ELF-1 (cell line): ENCODE measurements around the gene ABI3BP.
A peak's percentile ranks its signal among the peaks of the same experiment; 100 is the strongest.

Experiments used
- DNase-seq: peaks from one replicate; pipeline ENCODE4 v3.0.0-alpha.2; 2016; ENCODE audit warnings: low read depth, low spot score

Gene ABI3BP

DNA sequence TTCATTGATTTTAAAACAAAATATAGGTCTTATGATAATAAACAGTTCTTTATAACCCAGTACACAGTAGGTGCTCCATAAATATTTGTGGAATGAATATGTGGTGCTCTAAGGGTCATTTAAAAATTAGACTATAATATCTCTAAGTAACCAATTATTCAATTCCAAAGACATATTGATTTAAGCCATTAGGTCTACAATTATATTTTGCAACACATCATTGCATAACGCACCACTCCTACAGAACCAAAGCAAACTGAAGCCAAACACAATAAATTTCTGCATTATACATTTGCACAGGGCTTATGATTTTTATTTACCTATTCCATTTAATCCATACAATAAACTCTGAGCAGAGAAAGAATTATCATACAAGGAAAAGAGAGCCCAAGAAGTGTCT, 104.3 kb downstream of the ABI3BP start:
- DNase-seq = no peak

DNA sequence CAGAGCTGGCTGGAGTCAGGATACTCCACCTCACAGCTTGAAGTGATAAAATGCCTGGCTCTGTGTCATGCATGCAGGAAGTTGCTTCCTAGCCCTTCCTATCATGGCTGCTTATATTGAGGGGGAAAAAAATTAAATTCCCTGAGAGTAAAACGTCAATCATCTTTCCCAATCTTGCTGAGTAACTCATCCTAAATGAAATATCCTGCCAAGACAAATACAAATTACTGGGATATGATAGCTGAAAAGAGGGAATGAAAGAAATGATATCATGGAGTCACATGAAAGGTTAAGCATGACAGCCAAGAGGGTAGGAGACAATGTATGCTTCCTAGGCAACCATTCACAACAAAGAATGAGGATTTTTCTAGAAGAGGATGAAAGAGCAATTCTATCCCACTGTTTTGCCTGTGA, 110.6 kb downstream of the ABI3BP start:
- DNase-seq = no peak

DNA sequence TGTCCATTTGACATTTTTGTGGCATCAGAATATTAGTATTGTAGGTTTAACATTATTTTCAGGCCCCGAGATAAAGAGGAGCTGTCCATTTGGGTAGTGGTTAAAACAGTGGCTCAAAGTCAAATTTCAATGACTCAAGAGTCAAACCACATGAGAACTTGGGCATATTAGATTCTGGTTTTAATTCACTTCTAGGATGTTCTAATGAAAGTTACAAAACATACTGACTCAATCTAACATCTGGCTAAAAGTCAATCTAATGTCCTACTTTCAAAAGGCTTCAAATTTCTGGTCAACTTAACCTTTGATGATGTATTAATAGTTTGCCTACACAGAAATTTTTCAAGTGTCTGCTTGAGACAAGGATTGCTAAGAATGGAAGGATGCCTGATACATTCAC, 112.4 kb downstream of the ABI3BP start:
- DNase-seq = no peak

DNA sequence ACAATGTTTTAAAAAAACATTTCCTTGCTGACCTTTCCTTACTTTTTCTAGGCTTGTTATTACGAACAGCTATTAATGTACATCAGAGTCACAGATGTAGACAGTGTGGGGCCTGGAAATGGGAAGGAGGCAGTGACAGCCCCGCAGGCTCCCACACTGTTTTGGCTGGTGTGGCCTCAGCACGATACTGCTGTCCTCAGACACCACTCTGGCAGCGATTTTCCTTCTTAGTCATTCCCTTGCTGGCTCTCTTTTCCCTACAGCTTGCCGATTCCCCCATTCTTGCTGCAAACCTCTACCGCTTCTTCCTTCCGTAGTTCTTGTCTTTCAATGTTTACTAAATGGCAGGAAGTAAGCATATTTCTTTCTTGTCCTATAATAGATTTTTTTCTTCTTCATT, 113.1 kb downstream of the ABI3BP start:
- DNase-seq = peak; percentile 1

DNA sequence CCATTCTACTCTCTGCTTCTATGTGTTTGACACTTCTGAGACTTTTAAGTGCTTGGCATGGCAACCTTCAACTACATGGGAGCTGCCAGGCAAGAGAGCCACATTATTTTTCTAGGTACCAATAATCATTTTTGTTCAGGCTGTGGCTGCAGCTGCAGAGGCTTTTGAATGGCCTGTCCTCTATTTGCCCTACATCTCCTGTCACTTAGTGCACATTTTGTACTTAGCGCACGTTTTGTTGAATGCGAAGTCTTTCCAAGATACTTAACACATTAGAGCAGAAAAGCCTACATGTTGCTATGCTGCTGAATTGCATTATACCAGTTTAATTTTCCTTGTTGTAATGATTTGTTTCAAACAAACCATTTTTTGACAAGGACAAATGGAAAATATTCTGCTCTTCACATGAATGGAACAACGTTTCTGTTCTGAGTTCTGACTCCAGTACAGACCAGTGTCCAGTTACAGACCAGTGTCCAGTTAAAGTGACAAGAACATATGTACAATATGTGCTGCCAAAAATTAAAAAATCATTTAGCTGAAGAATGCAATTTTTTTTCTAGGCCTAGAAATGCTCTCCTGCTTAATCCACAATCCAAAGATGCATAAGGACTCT, 113.9 kb downstream of the ABI3BP start:
- no peak for DNase-seq

DNA sequence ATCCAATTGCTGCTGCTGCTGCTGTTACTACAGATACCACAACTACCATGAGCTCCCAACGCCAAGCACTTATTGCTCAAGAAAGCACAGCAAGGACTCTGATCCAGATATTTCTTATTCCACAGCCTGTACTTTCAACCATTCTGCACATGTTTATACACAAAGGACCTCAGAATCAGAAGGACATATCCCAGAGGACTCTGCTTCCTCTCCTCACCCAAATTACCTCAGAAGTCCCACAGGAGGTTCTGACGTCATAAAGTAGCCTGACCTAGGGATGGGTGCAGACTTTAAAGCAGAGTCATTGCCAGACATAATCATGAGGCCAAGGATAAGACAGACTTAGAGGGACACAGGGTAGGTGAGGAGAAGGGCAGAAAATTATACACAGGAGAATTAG, 115.9 kb downstream of the ABI3BP start:
- DNase-seq = no peak

DNA sequence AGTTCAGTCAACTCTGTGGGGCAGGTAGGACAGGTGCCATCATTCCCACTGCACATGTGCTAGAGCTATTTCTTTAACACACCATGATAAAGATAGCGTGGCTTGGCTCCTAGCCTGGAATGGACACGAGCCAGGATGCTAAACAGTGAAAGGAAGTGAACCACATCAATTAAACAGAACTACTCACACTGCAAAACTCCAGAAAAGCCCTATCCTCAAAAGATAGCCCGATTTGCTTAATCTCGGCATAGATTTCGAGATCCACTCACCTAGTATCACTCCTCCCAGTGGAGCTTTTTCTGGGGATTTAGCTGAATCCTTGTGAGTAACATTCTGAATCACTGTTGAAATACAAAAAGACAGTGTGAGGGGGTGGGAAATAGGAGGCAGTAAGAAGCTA, 118.0 kb downstream of the ABI3BP start:
- no peak for DNase-seq

DNA sequence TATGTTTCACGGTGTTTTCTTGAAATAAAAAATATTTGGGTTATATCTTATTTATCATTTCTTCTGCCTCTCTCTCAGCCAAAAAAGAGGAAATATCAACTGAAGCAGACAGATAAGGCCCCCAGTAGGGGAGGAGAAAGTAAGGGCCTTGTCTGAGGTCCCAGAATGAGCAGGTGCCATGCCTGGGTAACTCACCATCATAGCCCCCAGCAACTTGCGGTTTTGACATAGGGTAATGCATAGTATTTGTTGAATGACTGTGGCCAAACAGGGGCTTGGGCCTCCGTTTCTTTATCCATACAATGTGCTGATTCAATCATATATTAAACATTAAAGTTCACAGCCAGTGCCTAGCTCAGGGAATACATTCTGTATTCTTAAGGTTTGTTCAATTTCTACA, 119.6 kb downstream of the ABI3BP start:
- DNase-seq = no peak

DNA sequence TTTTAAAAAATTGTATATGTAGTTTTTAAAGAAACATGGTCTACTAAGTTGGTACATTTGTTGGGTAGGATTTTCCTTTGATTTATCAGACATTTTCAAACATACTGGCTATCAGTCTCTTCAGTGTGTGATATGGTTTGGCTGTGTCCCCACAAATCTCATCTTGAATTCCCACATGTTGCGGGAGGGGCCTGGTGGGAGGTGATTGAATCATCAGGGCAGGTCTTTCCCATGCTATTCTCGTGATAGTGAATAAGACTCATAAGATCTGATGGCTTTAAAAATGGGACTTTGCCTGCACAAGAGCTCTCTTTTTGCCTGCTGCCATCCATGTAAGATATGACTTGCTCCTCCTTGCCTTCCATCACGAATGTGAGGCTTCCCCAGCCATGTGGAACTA, 121.9 kb downstream of the ABI3BP start:
- DNase-seq = no peak

DNA sequence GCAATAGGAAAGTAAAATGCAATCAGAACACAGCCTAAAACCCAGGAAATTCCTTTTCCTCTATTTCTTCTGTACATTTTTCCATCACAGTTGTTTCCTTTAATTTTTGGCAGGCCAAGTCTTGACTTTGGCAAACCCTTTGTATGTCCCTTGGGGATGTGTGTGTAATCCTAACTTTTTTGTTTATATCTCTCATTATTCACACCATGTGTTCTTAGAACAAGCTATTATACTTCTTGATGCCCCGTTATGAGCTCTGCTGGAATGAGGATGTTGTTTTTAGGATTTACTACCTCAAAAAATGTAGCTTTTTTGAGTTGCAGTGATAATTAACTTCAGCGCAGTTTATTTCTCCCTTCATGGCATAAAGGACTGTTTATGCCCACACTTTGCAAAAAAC, 123.4 kb downstream of the ABI3BP start:
- no peak for DNase-seq

DNA sequence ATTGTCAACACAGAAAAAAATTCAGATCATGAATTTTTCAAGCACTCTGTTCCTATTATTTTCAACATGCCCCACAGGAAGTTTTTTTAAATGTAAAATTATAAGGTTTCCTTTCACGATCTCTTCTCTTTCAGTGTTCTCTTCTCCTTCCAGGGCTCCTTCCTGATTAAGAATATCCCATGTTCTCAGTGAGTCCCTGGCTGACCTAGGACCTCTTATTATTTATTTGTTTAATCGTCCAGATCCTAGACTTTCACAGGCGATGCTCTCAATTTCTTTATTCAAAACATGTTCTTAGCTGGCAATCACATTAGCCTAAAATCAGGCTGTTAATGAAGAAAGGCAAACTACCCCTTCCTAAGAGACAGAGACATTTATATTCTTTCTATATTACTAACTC, 124.3 kb downstream of the ABI3BP start:
- DNase-seq = no peak

DNA sequence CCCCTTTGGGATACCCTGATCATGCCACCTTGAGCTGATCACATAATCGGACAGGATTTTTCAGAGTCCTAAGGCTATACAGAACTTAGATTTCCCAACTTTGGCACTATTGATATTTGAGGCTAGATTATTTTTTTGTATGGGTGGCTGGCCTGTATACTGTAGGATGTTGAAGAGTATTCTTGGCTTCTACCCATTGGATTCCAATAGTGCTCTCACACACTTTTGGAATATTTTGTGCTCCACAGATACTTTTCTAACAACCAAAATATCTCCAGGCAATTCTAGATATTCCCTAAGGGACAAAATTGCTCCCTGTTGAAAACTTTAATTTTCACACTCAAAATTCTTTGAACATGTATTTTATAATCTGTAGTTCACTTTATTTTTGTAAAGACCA, 125.1 kb downstream of the ABI3BP start:
- DNase-seq = no peak

DNA sequence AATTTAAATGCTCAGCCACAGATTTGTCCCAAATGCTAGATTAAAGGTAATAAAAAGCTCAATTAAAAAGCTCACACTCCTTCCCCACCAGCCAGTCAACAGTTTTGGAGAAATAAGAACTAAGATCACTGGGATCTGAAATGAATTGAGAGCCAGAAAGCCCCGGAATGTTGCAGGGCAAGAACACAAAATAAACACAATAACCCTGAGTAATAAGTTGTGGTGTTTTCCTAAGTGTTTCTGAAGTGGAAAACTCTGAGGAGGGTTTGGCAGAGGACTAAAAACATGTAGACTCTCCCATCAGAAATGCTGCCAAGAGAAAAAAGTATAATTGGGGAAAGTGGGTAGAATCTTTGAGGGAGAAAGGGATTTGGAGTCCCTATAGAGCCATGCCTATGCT, 127.8 kb downstream of the ABI3BP start:
- DNase-seq = no peak

DNA sequence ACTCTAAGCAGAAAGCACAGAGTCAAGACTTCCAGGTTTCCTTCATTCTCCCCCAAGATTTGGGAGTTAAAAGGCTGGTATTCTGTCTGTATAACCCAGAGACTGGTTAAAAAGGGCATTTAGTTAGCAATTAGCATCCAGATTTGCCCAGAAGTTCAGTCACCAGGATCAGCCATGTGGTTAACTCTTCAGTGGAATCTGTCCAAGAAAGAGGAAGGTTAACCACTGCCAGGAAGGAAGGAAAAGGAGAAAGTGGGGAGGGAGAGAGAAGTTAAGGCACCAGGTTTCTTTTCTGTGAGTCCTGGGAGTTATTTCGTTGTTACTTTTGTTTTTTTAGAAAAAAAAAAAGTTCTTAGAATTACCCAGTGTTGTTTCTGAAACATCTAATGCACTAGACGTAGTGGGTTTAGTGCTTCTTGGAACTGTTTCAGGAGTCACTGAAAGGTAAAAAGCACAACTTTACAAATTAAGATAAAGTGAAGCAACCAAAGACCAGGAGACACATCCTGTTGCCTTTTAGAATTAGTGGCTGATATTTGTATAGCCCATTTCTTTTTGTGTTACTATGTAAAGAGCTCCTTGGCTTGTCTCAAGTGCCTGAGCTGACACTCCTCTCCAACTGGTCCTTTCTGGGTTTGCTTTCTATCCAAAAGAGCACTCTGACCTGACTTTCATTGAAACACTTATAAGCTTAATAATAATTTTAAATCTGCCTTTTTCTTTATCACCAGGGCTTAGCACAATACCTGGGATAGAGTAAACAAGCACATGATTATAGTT, 128.6 kb downstream of the ABI3BP start:
- no peak for DNase-seq

DNA sequence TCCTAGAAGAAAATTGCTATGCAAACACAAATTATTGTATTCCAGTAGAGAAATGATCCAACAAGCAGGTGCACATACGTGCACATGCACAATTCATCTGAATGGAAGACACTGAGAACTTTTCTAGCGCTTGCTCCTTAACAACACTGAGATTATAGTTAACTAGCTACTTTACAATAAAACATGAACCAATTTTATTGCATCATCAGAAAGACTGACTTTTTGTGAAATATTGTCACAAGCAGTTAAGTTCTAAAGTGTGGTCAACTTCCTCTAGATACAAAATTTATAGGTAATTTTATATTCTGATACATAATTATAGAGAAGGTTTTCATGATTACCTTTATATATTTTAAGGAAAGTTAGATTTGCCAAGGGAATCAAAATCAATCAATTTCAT, 135.4 kb downstream of the ABI3BP start:
- DNase-seq = no peak

DNA sequence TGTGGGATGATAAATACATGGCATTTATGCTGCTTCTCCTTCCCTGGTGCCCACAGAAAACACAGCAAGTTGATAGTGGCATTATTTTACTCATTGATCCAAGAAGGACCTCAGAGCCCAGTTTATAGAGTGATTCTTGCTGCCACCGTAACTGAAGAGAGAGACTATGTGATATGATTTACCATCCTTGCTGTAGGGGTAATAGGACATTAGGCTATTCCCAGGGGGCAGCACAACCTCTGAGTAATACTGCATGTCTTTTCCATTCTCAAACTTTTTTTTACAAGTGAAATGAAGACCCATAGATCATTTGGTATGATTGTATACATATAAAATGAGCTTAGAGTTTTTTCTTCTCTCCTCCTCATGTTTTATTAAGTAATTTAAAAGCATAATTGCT, 136.4 kb downstream of the ABI3BP start:
- DNase-seq = no peak

DNA sequence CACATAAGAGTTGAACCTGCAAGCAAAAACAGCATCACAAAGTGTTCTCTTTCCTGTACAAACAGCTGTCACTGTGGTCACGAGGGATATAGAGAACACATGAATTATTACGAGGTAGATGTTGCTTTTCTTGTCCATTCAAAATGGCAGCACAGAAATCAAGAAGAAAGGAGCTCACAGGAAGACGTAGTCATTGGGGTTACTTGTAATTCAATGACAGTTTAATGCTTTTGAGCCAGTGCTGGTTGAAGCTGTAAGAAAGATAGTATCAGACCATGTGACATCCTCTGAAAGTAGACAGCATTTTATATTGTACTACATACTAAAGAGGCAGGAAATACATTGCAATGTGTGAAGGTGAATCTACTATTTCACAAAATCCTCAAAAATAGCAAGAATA, 140.4 kb downstream of the ABI3BP start:
- DNase-seq = no peak

DNA sequence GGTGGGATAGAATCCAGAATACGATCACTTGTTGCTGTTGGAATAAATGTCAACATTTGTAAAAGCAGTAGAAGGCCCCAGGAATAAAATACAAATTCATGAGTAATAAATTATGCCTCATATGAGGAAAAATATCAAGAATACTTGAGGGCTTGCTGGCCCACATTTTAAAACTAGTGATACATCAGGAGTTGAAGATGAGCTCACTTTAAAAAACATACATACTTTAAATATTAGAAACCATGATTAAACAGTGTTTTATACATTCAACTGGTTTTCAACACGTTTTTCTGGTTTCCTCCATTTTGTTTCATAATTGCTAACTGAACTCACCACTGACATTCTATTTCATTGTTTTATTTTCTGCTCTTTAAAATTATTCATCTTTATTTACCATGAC, 142.5 kb downstream of the ABI3BP start:
- DNase-seq = no peak

DNA sequence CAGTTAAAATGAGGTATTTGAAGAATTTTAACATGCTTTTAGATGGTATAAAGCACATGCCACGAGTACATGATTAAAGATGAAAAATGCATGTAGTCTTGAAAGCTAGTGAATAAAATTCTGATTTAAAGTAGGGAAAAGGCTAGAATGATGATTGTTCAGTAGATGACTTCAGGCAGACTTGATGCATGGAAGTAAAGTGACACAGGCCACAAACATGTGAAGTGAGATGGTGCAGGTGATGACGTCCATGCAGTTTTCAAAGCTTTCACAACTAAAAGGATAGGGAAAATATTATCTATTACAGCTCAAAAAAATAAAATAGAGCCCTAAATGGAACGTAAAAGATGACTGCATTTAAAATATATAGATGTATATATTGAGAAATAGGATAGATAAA, 143.1 kb downstream of the ABI3BP start:
- no peak for DNase-seq

DNA sequence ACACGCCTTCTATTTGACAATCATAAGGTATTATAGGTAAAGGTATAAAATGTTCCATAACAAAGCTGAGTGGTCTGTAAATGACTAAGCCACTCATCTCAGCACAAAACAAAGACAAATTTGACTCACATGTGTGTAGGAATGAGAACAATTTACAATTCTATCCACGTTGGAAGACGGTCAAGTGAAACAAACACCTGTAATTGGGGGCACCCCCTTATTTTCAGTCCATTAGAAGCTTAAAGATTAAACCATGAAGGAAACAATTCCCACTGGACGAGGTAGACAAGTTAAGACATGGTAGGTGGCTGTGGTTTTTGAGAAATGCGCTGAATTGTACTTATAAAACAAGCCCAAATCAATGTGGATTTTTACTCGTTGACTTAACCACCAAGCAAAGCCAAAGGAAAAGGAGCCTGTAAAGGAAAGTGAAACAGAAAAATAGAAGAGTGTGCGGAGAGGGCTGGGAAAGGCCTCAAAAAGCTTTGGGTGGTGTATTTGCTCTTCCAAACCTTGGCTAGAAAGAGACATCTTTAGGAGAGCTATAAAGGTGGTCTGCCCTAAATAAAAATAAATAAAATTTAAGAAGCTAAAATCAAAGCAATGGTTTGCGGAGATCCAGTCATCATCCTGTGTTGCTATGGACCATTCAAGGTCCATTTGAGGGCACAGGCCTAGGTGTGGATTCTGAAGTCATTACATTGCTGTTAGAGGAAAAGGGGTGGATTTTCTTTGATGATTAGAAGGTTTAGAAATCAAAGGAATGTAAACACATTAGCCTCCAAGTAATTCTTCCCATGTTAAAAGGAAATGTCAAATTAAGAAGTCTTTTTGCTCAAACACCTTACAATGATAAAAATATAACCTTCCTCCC, 148.9 kb downstream of the ABI3BP start:
- DNase-seq = no peak

DNA sequence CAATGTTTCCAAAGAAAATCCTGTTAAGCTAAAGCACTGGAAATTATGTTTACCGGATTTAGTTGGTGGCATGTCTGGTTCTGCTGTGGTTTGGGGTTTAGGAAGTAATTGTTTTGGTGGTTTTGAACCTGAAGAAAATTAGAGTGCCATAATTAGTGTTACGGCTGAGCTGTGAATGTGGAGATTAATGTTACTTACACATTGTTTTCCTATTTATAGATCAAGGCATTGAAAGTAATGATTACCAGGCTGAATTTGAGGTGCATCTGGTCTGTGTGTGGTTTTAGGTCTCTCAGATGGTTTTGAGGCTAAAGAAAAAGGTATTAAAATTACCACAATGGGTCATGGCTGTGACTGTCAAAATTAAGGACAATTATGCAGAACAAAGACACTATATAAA, 155.1 kb downstream of the ABI3BP start:
- DNase-seq = no peak

DNA sequence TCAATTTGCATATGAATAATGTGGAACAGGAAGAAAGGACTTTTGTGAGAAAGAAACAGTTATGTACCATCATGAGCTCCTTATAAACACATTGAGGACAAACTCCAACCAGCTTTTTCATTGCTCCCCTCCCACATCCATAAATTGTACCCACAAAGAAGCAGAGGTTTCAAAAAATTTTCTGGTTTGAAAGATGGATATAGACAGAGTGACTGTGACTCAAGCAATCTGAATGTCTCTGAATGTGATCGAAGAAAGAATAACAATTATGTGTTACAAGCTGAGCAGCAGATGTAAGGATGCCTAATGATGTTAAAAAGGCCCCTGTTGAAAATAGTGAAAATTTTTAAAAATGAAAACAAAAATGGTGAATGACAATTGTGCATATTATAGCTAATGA, 156.6 kb downstream of the ABI3BP start:
- DNase-seq = no peak

DNA sequence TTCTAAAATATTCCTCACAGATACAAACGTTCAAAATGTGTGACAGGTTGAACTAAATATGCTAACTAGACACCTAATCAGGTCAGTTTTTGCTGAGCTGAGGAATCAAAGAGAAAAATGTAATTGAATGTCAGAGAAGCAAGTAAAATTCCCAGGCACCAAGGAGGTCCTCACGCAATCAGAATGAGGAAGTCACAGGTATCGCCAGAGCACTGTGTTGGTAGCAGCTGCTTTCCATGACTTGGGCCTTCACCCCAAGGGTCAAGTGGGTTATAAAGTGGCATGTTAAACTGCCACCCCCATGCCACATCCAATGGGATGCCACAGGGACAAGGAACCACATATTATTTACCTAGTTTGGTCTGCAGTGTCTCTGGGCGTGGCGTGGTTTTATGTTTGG, 158.9 kb downstream of the ABI3BP start:
- DNase-seq = no peak
